H1 (cell line): Measurements from ENCODE around the gene NHEJ1. TPM values are rescaled to one million over a fixed set of nuclear protein-coding genes. Genes with fewer than 3 reads are reported as not detected.

Experiments
- CTCF ChIA-PET: fragments of 300-600 bp; sonication (Branson Sonifier 250); formaldehyde crosslinking; loops from one replicate; lab custom pipeline; 2021; ENCODE audit not compliant: partially characterized antibody; lab: Charles Lee
- POLR2A ChIA-PET: fragments of 300-600 bp; sonication (Branson Sonifier 250); formaldehyde crosslinking; loops from one replicate; lab custom pipeline; 2021; ENCODE audit warnings: inconsistent platforms; ENCODE audit not compliant: partially characterized antibody; lab: Charles Lee
- DNase-seq, 2 experiments: peaks; one replicate each; pipeline versions ENCODE4 v3.0.0 to v3.0.0-alpha.2; 2010 to 2022; ENCODE audit warnings: low spot score in 2 of 2, low read depth in 1 of 2, mixed read lengths in 1 of 2
- FAIRE-seq: peaks from 2 replicates; lab custom pipeline; 2011; peaks lifted over from hg19 to GRCh38; lab: Jason Lieb, UNC
- H2AFZ ChIP-seq: 2 replicates; pipeline ENCODE4 v1.8.1; 2012; ENCODE audit warnings: low read length, inconsistent platforms
- H2AK5ac ChIP-seq: 2 replicates; pipeline ENCODE4 v1.6.1; 2013; ENCODE audit warnings: low read depth, low read length
- H2BK120ac ChIP-seq: replicated peaks from 2 replicates; pipeline ENCODE3; 2013; ENCODE audit warnings: low read depth, low read length, inconsistent platforms
- H2BK12ac ChIP-seq: 2 replicates; pipeline ENCODE4 v1.6.1; 2013; ENCODE audit warnings: low read depth, low read length
- H2BK15ac ChIP-seq: 2 replicates; pipeline ENCODE4 v1.6.1; 2013; ENCODE audit warnings: low read length
- H2BK20ac ChIP-seq: 2 replicates; pipeline ENCODE4 v1.6.1; 2013; ENCODE audit warnings: low read length
- H2BK5ac ChIP-seq: 2 replicates; pipeline ENCODE4 v1.6.1; 2013; ENCODE audit warnings: low read depth, low read length
- H3K14ac ChIP-seq: 2 replicates; pipeline ENCODE4 v1.6.1; 2013; ENCODE audit warnings: inconsistent platforms; ENCODE audit not compliant: insufficient read length
- H3K18ac ChIP-seq: 2 replicates; pipeline ENCODE4 v1.6.1; 2013; ENCODE audit warnings: low read length; ENCODE audit errors: extremely low read depth
- H3K23ac ChIP-seq: 2 replicates; pipeline ENCODE4 v1.6.1; 2013; ENCODE audit warnings: inconsistent platforms; ENCODE audit not compliant: insufficient read length
- H3K23me2 ChIP-seq: 2 replicates; pipeline ENCODE4 v1.6.1; 2013; ENCODE audit warnings: low read depth, low read length
- H3K27ac ChIP-seq: 2 replicates; pipeline ENCODE4 v1.6.1; 2011; ENCODE audit warnings: low read depth, low read length, inconsistent platforms
- H3K27me3 ChIP-seq, 4 experiments: replicated peaks in 1 of 4; 1 replicate in 1 of 4; 2 replicates in 3 of 4; pipeline versions ENCODE4 v1.6.1 to v1.8.1; 2011 to 2013; ENCODE audit warnings: low read length in 3 of 4, mild to moderate bottlenecking in 3 of 4, inconsistent platforms in 2 of 4, mixed read lengths in 2 of 4, moderate library complexity in 1 of 4; ENCODE audit not compliant: control insufficient read depth in 3 of 4, insufficient read depth in 3 of 4; ENCODE audit errors: extremely low read depth in 1 of 4
- H3K36me3 ChIP-seq, 4 experiments: 2 replicates each; pipeline versions ENCODE4 v1.6.1 to v1.8.1; 2011 to 2013; ENCODE audit warnings: mild to moderate bottlenecking in 4 of 4, low read length in 3 of 4, moderate library complexity in 2 of 4, control low read depth in 1 of 4, inconsistent platforms in 1 of 4; ENCODE audit not compliant: insufficient read depth in 4 of 4, control insufficient read depth in 2 of 4
- H3K4ac ChIP-seq: replicated peaks from 2 replicates; pipeline ENCODE3; 2013; ENCODE audit warnings: low read length, low read depth, mixed read lengths, inconsistent platforms; ENCODE audit not compliant: insufficient read length
- H3K4me1 ChIP-seq, 4 experiments: replicated peaks in 1 of 4; 1 replicate in 1 of 4; 2 replicates in 3 of 4; pipeline versions ENCODE4 v1.6.1 to v1.8.1; 2011 to 2013; ENCODE audit warnings: low read length in 3 of 4, inconsistent platforms in 2 of 4, mixed read lengths in 1 of 4; ENCODE audit not compliant: insufficient read depth in 4 of 4, control insufficient read depth in 3 of 4
- H3K4me2 ChIP-seq, 2 experiments: 2 replicates each; pipeline versions ENCODE4 v1.6.1 to v1.8.1; 2011 to 2013; ENCODE audit warnings: low read depth in 2 of 2, low read length in 2 of 2, control low read depth in 1 of 2, inconsistent platforms in 1 of 2, mild to moderate bottlenecking in 1 of 2; ENCODE audit not compliant: insufficient read depth in 1 of 2
- H3K4me3 ChIP-seq, 4 experiments: fragments of 200-600, 300-600 bp in 1 of 4; sonication (generic), shearing (Covaris generic), sonication (Bioruptor Twin) in 1 of 4; 2 replicates each; pipeline versions ENCODE4 v1.5.1 to v1.8.1; 2011 to 2016; ENCODE audit warnings: low read length in 4 of 4, low read depth in 3 of 4, control low read depth in 2 of 4, inconsistent platforms in 2 of 4, mild to moderate bottlenecking in 2 of 4, mixed read lengths in 1 of 4, moderate library complexity in 1 of 4; ENCODE audit not compliant: insufficient read depth in 2 of 4; ENCODE audit errors: extremely low read depth in 1 of 4
- H3K56ac ChIP-seq: replicated peaks from 2 replicates; pipeline ENCODE3; 2013; ENCODE audit warnings: low read depth, mild to moderate bottlenecking, mixed read lengths, low read length, inconsistent platforms; ENCODE audit not compliant: insufficient read length
- H3K79me1 ChIP-seq: 2 replicates; pipeline ENCODE4 v1.6.1; 2013; ENCODE audit warnings: low read depth, low read length, control low read depth
- H3K79me2 ChIP-seq, 2 experiments: 2 replicates each; pipeline versions ENCODE4 v1.6.1 to v1.8.1; 2012 to 2013; ENCODE audit warnings: low read length in 2 of 2, mild to moderate bottlenecking in 2 of 2, inconsistent platforms in 1 of 2; ENCODE audit not compliant: insufficient read depth in 2 of 2, control insufficient read depth in 1 of 2
- H3K9ac ChIP-seq, 4 experiments: replicated peaks in 1 of 4; 1 replicate in 1 of 4; 2 replicates in 3 of 4; pipeline versions ENCODE4 v1.6.1 to v1.8.1; 2011 to 2013; ENCODE audit warnings: low read depth in 3 of 4, low read length in 3 of 4, control low read depth in 2 of 4, mild to moderate bottlenecking in 2 of 4, moderate library complexity in 2 of 4, inconsistent platforms in 1 of 4; ENCODE audit errors: extremely low read depth in 1 of 4
- H3K9me3 ChIP-seq, 2 experiments: 2 replicates each; pipeline versions ENCODE4 v1.6.1 to v1.8.1; 2012 to 2013; ENCODE audit warnings: mild to moderate bottlenecking in 2 of 2, moderate library complexity in 2 of 2, control low read depth in 1 of 2, inconsistent platforms in 1 of 2, low read depth in 1 of 2, low read length in 1 of 2, mixed read lengths in 1 of 2; ENCODE audit not compliant: insufficient read depth in 2 of 2
- H4K20me1 ChIP-seq, 2 experiments: replicated peaks in 1 of 2; 2 replicates each; pipeline versions ENCODE3 to v1.8.1; 2011 to 2013; ENCODE audit warnings: inconsistent platforms in 2 of 2, low read length in 2 of 2, mild to moderate bottlenecking in 1 of 2; ENCODE audit not compliant: insufficient read depth in 2 of 2, control insufficient read depth in 1 of 2
- H4K5ac ChIP-seq: 2 replicates; pipeline ENCODE4 v1.6.1; 2013; ENCODE audit warnings: low read length, low read depth, mixed read lengths, inconsistent platforms; ENCODE audit not compliant: insufficient read length
- H4K8ac ChIP-seq: 2 replicates; pipeline ENCODE4 v1.8.0; 2013; ENCODE audit warnings: mild to moderate bottlenecking, moderate library complexity, low read length, inconsistent platforms; ENCODE audit not compliant: insufficient read depth; ENCODE audit errors: extremely low read depth
- H4K91ac ChIP-seq: replicated peaks from 2 replicates; pipeline ENCODE3; 2013; ENCODE audit warnings: low read length, mixed read lengths, inconsistent platforms; ENCODE audit not compliant: insufficient read length
- BRCA1 ChIP-seq: IDR thresholded peaks from 2 replicates; pipeline ENCODE4 v1.6.1; 2012; ENCODE audit warnings: low read depth, low read length, improper control_type of control experiment
- EZH2 ChIP-seq: fragments of 200-600 bp; sonication (generic); IDR thresholded peaks from 2 replicates; pipeline ENCODE4 v1.7.1; 2012; ENCODE audit warnings: low read depth, mild to moderate bottlenecking, moderate library complexity, low read length, inconsistent platforms; ENCODE audit not compliant: severe bottlenecking
- GABPA ChIP-seq: IDR thresholded peaks from 2 replicates; pipeline ENCODE4 v1.6.1; 2011; ENCODE audit warnings: mild to moderate bottlenecking, low read length, moderate library complexity, borderline replicate concordance; ENCODE audit not compliant: insufficient read depth
- RBBP5 ChIP-seq: IDR thresholded peaks from 2 replicates; pipeline ENCODE4 v1.7.1; 2012; ENCODE audit warnings: low read depth, mild to moderate bottlenecking, inconsistent platforms, low read length, moderate library complexity, borderline replicate concordance
- SUZ12 ChIP-seq: fragments of 200-600 bp; sonication (generic); IDR thresholded peaks from 2 replicates; pipeline ENCODE4 v1.6.1; 2012; ENCODE audit warnings: mild to moderate bottlenecking, inconsistent platforms, low read length, moderate library complexity, mixed read lengths
- WGBS, 2 experiments: shearing (Covaris generic) in 1 of 2; methylation state at CpG; one replicate each; pipeline versions ENCODE4 v1.1.6 to v1.1.7; 2013 to 2015; ENCODE audit warnings: low lambda C conversion rate in 2 of 2, mixed read lengths in 2 of 2, inconsistent platforms in 1 of 2, low coverage in 1 of 2, missing lambda C conversion rate in 1 of 2; ENCODE audit not compliant: insufficient replicate concordance in 2 of 2, insufficient coverage in 1 of 2, insufficient read length in 1 of 2; ENCODE audit errors: extremely low coverage in 1 of 2, missing lambda C conversion rate in 1 of 2; 5-methylcytosine and 5-hydroxymethylcytosine counted together
- polyA plus RNA-seq, 7 experiments: library from polyadenylated mRNA; depleted of rRNA in 3 of 7; stranded (reverse) in 5 of 7; unstranded in 2 of 7; fragments of >200 nt in 5 of 7; fragments of 200-250 nt in 2 of 7; gene quantifications; 1 replicate in 5 of 7; 2 replicates in 1 of 7; 4 replicates in 1 of 7; pipeline versions ENCODE4 v1.2.1 to v1.2.3, GENCODE V29; 2011 to 2013; ENCODE audit warnings: missing spikeins in 2 of 7, mixed read lengths in 2 of 7
- total RNA-seq: library from RNA; stranded (reverse); fragmentation: NEBNext Ultra II Directional; extraction: Animal tissue kit (Norgen Biotek cat#: 25700); gene quantifications from 2 replicates; pipeline ENCODE4 v1.2.1, GENCODE V29; 2021

The NHEJ1 gene
- total and polyA plus RNA-seq, 2 of the 8 experiments (the other 6 are each of a cell fraction or from before 2014, with no cell fraction given), result 22.7 to 24.1 TPM

- Histone ChIP-seq H3K4me2 (no peak overlapping the region), H4K91ac (no peak overlapping the region), H2BK5ac (no peak overlapping the region), H2BK15ac (no peak overlapping the region), H3K23ac (no peak overlapping the region), H4K8ac (no peak overlapping the region), H3K27me3 (no peaks in the 10 kb centered on the region), H3K36me3 (peaks cover 0 to 11% (median under 1%) of the 10 kb centered on the region in 4 experiments; a peak in 4 of 8 replicates), H3K4ac (no peak overlapping the region), H3K9ac (no peak overlapping the region), H3K4me1 (no peaks in the 10 kb centered on the region), H3K27ac (no peak overlapping the region), H2AK5ac (no peak overlapping the region), H3K14ac (no peak overlapping the region), H3K9me3 (no peaks in the 10 kb centered on the region), H3K23me2 (no peaks in the 10 kb centered on the region), H3K4me3 (no peak overlapping the region), H4K5ac (no peak overlapping the region), H2BK20ac (no peak overlapping the region), H2AFZ (no peak overlapping the region), H3K18ac (no peak overlapping the region), H3K79me2 (no peaks in the 10 kb centered on the region), H4K20me1 (peaks cover 1 to 3% of the 10 kb centered on the region in 2 experiments), H3K56ac (no peak overlapping the region), H2BK12ac (no peak overlapping the region), H3K79me1 (no peaks in the 10 kb centered on the region), H2BK120ac (no peak overlapping the region)
- ChIA-PET CTCF (interaction anchor here (1.0 to 1.9 kb wide), 12 partner anchors 11 to 152 kb away, joined by 3 to 12 read pairs (median 6); no protein-coding TSS in a partner anchor), POLR2A (interaction anchor here (1.0 kb wide), 1 partner anchor 34 kb away, joined by 4 read pairs; the partner anchor contains the start of gene CNPPD1)
- TF ChIP-seq EZH2 (no peak), BRCA1 (no peak), RBBP5 (no peak), SUZ12 (no peak), GABPA (no peak)
- FAIRE-seq (no peak), DNase-seq (no peak)
- 80% methylated on average over 6 of the region's 6 CpGs; no CpG with 5 or more reads in 1 of the 2 experiments for WGBS, 2 experiments
Observed at GRCh38 chr2:219142329-219142728, 18.3 kb downstream of the NHEJ1 start.
